ENCODE results near the gene TMEM203.
"Not testable (repeated sequence)": the region's sequence is repeated elsewhere in the genome, so short reads cannot be mapped to it uniquely, and the experiment has no call there.

TMEM203 gene

DNA sequence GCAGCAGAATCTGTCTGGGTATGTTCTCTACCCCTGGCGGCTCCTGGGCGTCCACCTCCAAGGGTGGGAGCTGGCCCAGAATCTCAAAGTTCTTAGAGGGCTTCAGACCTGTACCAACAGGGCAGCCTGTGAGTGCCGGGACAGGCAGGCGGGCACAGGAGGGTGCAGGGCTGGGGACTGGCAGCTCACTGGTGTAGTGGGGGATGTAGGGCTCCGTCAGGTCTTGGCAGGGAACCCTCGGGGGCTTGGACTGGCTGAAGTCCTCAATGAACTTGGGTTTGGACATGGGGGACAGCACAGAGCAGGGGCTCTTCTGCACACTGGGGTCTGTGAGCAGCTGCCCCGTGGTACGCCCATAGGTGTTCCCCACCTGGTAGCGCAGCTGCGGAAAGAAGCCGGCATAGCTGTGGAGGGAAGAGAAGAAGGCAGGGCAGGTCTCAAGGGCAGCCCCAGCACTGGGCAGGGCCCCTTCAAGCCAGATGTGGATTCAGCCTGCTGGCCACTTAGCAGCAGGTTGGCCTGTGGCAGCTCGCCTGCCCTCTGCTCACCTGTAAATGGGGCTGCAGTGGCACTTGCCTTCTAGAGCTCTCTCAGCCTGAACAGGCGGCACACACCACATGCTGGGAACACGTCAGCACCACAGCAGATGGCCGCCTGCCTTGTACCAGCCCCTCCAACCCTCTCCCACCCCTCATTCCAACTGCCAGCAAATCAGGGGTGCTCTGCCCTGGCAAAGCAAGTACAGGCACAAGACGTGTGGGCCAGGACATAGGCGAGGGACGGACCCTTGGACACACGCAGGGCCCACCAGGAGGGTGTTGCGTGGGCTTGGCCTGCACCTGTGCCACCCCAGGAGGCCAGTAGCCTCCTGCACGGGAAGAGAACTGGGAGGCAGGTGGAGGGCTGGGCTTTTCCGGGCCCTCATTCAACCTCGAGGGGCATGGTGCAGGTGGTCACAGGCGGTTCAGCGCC lies 40.3 kb upstream of the TMEM203 start:
- ChIA-PET CTCF (interaction anchor here (1.1 to 1.7 kb wide), 2 partner anchors 9 kb away, joined by 6 to 7 read pairs; partner anchors contain the start of gene NELFB), POLR2A (interaction anchor here (1.1 to 7.4 kb wide), 2 partner anchors 8 to 116 kb away, joined by 3 to 164 read pairs; partner anchors contain the start of genes NELFB and STPG3)

GRCh38 chr9:137244486-137245449 lies 39.3 kb upstream of the TMEM203 start:
- ChIA-PET POLR2A (interaction anchor here (0.7 to 7.4 kb wide), 4 partner anchors 9 to 115 kb away, joined by 3 to 164 read pairs (median 4); partner anchors contain the start of genes NELFB, STPG3 and TOR4A), CTCF (interaction anchor here (1.1 to 1.7 kb wide), 2 partner anchors 8 to 10 kb away, joined by 6 to 7 read pairs; partner anchors contain the start of gene NELFB)
- TF ChIP-seq, protein P1, sequence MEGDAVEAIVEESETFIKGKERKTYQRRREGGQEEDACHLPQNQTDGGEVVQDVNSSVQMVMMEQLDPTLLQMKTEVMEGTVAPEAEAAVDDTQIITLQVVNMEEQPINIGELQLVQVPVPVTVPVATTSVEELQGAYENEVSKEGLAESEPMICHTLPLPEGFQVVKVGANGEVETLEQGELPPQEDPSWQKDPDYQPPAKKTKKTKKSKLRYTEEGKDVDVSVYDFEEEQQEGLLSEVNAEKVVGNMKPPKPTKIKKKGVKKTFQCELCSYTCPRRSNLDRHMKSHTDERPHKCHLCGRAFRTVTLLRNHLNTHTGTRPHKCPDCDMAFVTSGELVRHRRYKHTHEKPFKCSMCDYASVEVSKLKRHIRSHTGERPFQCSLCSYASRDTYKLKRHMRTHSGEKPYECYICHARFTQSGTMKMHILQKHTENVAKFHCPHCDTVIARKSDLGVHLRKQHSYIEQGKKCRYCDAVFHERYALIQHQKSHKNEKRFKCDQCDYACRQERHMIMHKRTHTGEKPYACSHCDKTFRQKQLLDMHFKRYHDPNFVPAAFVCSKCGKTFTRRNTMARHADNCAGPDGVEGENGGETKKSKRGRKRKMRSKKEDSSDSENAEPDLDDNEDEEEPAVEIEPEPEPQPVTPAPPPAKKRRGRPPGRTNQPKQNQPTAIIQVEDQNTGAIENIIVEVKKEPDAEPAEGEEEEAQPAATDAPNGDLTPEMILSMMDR (IDR thresholded peaks at IDR 0.05; ENCODE audit: insufficient read depth, low read length, missing control alignments) = no peak
- DNase-seq (ENCODE audit: low read depth, low spot score) = no peak
- no peak overlapping the region for H3K4me3 ChIP-seq (ENCODE audit: low read depth, low read length)

More for the DNA sequence above, 40.3 kb upstream of the TMEM203 start:
- H3K4me3 ChIP-seq (ENCODE audit: low read depth, low read length) = no peak overlapping the region
- TF ChIP-seq, protein P1 (IDR thresholded peaks at IDR 0.05; ENCODE audit: insufficient read depth, low read length, missing control alignments) = no peak
- DNase-seq (ENCODE audit: low read depth, low spot score) = no peak

- no peak for DNase-seq (ENCODE audit: low read depth, low spot score)
- POLR2A ChIA-PET = interaction anchor here (0.7 to 7.4 kb wide), 3 partner anchors 10 to 185 kb away, joined by 4 to 164 read pairs (median 8); partner anchors contain the start of genes ANAPC2, NELFB, SSNA1 and STPG3
- H3K4me3 ChIP-seq (ENCODE audit: low read depth, low read length) = no peak overlapping the region
- CTCF ChIA-PET = interaction anchor here (0.8 to 1.4 kb wide), 2 partner anchors 11 to 12 kb away, joined by 4 read pairs; partner anchors contain the start of gene NELFB
- TF ChIP-seq, protein P1 (IDR thresholded peaks at IDR 0.05; ENCODE audit: insufficient read depth, low read length, missing control alignments) = no peak
These were observed 38.4 kb upstream of the TMEM203 start for GRCh38 chr9:137243626-137244485.

DNA sequence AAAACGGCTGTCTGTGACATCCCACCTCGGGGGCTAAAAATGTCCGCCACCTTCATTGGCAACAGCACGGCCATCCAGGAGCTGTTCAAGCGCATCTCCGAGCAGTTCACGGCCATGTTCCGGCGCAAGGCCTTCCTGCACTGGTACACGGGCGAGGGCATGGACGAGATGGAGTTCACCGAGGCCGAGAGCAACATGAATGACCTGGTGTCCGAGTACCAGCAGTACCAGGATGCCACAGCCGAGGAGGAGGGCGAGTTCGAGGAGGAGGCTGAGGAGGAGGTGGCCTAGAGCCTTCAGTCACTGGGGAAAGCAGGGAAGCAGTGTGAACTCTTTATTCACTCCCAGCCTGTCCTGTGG lies 37.8 kb upstream of the TMEM203 start:
- POLR2A ChIA-PET = interaction anchor here (0.7 to 7.4 kb wide), 4 partner anchors 11 to 184 kb away, joined by 3 to 164 read pairs (median 6); partner anchors contain the start of genes ANAPC2, MAN1B1, NELFB and SSNA1
- CTCF ChIA-PET = interaction anchor here (0.8 to 1.4 kb wide), 2 partner anchors 11 to 13 kb away, joined by 4 read pairs; partner anchors contain the start of gene NELFB
- not testable (repeated sequence) for H3K4me3 ChIP-seq (ENCODE audit: low read depth, low read length); DNase-seq (ENCODE audit: low read depth, low spot score)

DNA sequence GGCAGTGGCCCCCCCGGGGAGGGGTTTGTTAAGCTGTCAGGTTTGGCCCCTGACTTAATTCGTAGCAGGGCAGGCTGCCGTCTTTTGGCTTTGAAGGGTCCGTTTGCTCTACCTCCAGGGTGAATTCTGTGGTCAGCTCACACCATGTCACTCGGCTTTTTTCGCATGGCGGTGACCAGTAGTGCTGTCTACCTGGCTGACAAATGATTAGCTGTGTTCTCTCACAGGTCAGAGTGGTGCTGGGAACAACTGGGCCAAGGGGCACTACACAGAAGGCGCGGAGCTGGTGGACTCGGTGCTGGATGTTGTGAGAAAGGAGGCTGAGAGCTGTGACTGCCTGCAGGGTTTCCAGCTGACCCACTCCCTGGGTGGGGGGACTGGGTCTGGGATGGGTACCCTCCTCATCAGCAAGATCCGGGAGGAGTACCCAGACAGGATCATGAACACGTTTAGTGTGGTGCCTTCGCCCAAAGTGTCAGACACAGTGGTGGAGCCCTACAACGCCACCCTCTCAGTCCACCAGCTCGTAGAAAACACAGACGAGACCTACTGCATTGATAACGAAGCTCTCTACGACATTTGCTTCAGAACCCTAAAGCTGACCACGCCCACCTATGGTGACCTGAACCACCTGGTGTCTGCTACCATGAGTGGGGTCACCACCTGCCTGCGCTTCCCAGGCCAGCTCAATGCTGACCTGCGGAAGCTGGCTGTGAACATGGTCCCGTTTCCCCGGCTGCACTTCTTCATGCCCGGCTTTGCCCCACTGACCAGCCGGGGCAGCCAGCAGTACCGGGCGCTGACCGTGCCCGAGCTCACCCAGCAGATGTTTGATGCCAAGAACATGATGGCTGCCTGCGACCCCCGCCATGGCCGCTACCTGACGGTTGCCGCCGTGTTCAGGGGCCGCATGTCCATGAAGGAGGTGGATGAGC lies 37.1 kb upstream of the TMEM203 start:
- ChIA-PET CTCF (interaction anchor here (0.5 to 1.4 kb wide), 4 partner anchors 14 to 183 kb away, joined by 3 to 4 read pairs (median 4); partner anchors contain the start of genes ANAPC2 and SSNA1), POLR2A (interaction anchor here (0.6 to 7.4 kb wide), 12 partner anchors 11 to 437 kb away, joined by 3 to 164 read pairs (median 4); partner anchors contain the start of genes ANAPC2, MAN1B1, NELFB and SSNA1)
- TF ChIP-seq, protein P1 (IDR thresholded peaks at IDR 0.05; ENCODE audit: insufficient read depth, low read length, missing control alignments) = no peak
- no peak for DNase-seq (ENCODE audit: low read depth, low spot score)
- H3K4me3 ChIP-seq (ENCODE audit: low read depth, low read length) = peak overlapping the region; percentile 78
